H9 (cell line): Measurements from ENCODE around the gene SLC2A8. TPM values are rescaled to one million over a fixed set of nuclear protein-coding genes. Genes with fewer than 3 reads are reported as not detected.

Experiments used
- DNase-seq: peaks from one replicate; pipeline ENCODE4 v3.0.0-alpha.2; 2017
- H2AFZ ChIP-seq: one replicate; pipeline ENCODE4 v1.6.1; 2013; ENCODE audit warnings: mild to moderate bottlenecking, low read length, control low read depth, moderate library complexity
- H2AK5ac ChIP-seq: 2 replicates; pipeline ENCODE4 v1.6.1; 2013; ENCODE audit warnings: low read length, control low read depth, mixed read lengths; ENCODE audit not compliant: insufficient read length
- H2BK120ac ChIP-seq: one replicate; pipeline ENCODE4 v1.6.1; 2013; ENCODE audit warnings: low read depth, mild to moderate bottlenecking, low read length, control low read depth, inconsistent platforms; ENCODE audit not compliant: poor library complexity, severe bottlenecking
- H2BK12ac ChIP-seq: 2 replicates; pipeline ENCODE4 v1.6.1; 2013; ENCODE audit warnings: low read length, control low read depth, mixed read lengths, low read depth; ENCODE audit not compliant: insufficient read length
- H2BK15ac ChIP-seq: 2 replicates; pipeline ENCODE4 v1.6.1; 2013; ENCODE audit warnings: low read depth, low read length, control low read depth
- H2BK20ac ChIP-seq: one replicate; pipeline ENCODE4 v1.6.1; 2013; ENCODE audit warnings: low read depth, mild to moderate bottlenecking, low read length, control low read depth, inconsistent platforms; ENCODE audit not compliant: poor library complexity, severe bottlenecking
- H2BK5ac ChIP-seq: 2 replicates; pipeline ENCODE4 v1.6.1; 2013; ENCODE audit warnings: low read length, control low read depth, mixed read lengths; ENCODE audit not compliant: insufficient read length
- H3K14ac ChIP-seq: 2 replicates; pipeline ENCODE4 v1.6.1; 2013; ENCODE audit warnings: low read length, control low read depth; ENCODE audit not compliant: insufficient read depth
- H3K18ac ChIP-seq: 2 replicates; pipeline ENCODE4 v1.6.1; 2013; ENCODE audit warnings: low read depth, mild to moderate bottlenecking, mixed read lengths, low read length, control low read depth; ENCODE audit not compliant: insufficient read length
- H3K23ac ChIP-seq: 2 replicates; pipeline ENCODE4 v1.6.1; 2013; ENCODE audit warnings: low read length, control low read depth, mixed read lengths, low read depth; ENCODE audit not compliant: insufficient read length
- H3K23me2 ChIP-seq: 2 replicates; pipeline ENCODE4 v1.6.1; 2013; ENCODE audit warnings: low read depth, mild to moderate bottlenecking, mixed read lengths, low read length, control low read depth; ENCODE audit not compliant: insufficient read length, poor library complexity, severe bottlenecking
- H3K27ac ChIP-seq: 2 replicates; pipeline ENCODE4 v1.5.1; 2013; ENCODE audit warnings: low read length, control low read depth, mixed read lengths, low read depth; ENCODE audit not compliant: insufficient read length
- H3K27me3 ChIP-seq: 2 replicates; pipeline ENCODE4 v1.6.1; 2013; ENCODE audit warnings: low read length, control low read depth, inconsistent platforms; ENCODE audit not compliant: insufficient read depth
- H3K4ac ChIP-seq: 2 replicates; pipeline ENCODE4 v1.6.1; 2013; ENCODE audit warnings: low read depth, mild to moderate bottlenecking, control low read depth, inconsistent platforms, low read length, moderate library complexity
- H3K4me1 ChIP-seq: 2 replicates; pipeline ENCODE4 v1.6.1; 2013; ENCODE audit warnings: low read length, control low read depth, inconsistent platforms; ENCODE audit not compliant: insufficient read depth
- H3K4me2 ChIP-seq: 2 replicates; pipeline ENCODE4 v1.6.1; 2013; ENCODE audit warnings: low read length, control low read depth, mixed read lengths; ENCODE audit not compliant: insufficient read length, insufficient read depth
- H3K56ac ChIP-seq: 2 replicates; pipeline ENCODE4 v1.6.1; 2013; ENCODE audit warnings: low read depth, mild to moderate bottlenecking, mixed read lengths, low read length, control low read depth; ENCODE audit not compliant: insufficient read length
- H3K79me1 ChIP-seq: 2 replicates; pipeline ENCODE4 v1.6.1; 2013; ENCODE audit warnings: low read depth, mild to moderate bottlenecking, moderate library complexity, low read length, control low read depth, inconsistent platforms; ENCODE audit not compliant: insufficient read depth, poor library complexity, severe bottlenecking
- H3K79me2 ChIP-seq: 2 replicates; pipeline ENCODE4 v1.6.1; 2013; ENCODE audit warnings: low read length, control low read depth, inconsistent platforms; ENCODE audit not compliant: insufficient read depth
- H3K9ac ChIP-seq: 2 replicates; pipeline ENCODE4 v1.6.1; 2013; ENCODE audit warnings: low read length, control low read depth, mixed read lengths; ENCODE audit not compliant: insufficient read length; ENCODE audit errors: extremely low read depth
- H3K9me3 ChIP-seq: one replicate; pipeline ENCODE4 v1.6.1; 2013; ENCODE audit warnings: low read depth, low read length, inconsistent platforms; ENCODE audit not compliant: control insufficient read depth
- H3T11ph ChIP-seq: one replicate; pipeline ENCODE4 v1.6.1; 2013; ENCODE audit warnings: mild to moderate bottlenecking, low read length, control low read depth, inconsistent platforms
- H4K20me1 ChIP-seq: one replicate; pipeline ENCODE4 v1.6.1; 2013; ENCODE audit not compliant: control insufficient read depth, insufficient read length, insufficient read depth
- H4K5ac ChIP-seq: 2 replicates; pipeline ENCODE4 v1.6.1; 2013; ENCODE audit warnings: low read depth, mild to moderate bottlenecking, mixed read lengths, low read length, control low read depth; ENCODE audit not compliant: insufficient read length
- H4K8ac ChIP-seq: replicated peaks from 2 replicates; pipeline ENCODE4 v1.6.1; 2013; ENCODE audit warnings: low read length, control low read depth, mixed read lengths, low read depth; ENCODE audit not compliant: insufficient read length
- H4K91ac ChIP-seq: 2 replicates; pipeline ENCODE4 v1.6.1; 2013; ENCODE audit warnings: low read depth, mild to moderate bottlenecking, moderate library complexity, mixed read lengths, low read length, control low read depth; ENCODE audit not compliant: insufficient read length
- H3K27ac Mint-ChIP-seq, 3 experiments: 2 replicates in 2 of 3; 3 replicates in 1 of 3; pipeline ENCODE4 v1.8.0; 2020 to 2021; ENCODE audit warnings: mixed read lengths in 3 of 3, mild to moderate bottlenecking in 1 of 3, moderate library complexity in 1 of 3
- H3K27me3 Mint-ChIP-seq: 2 replicates; pipeline ENCODE4 v1.8.0; 2021; ENCODE audit warnings: low read depth, mild to moderate bottlenecking, moderate library complexity, mixed read lengths
- H3K36me3 Mint-ChIP-seq, 3 experiments: 2 replicates in 2 of 3; 3 replicates in 1 of 3; pipeline ENCODE4 v1.8.0; 2020 to 2021; ENCODE audit warnings: low read depth in 3 of 3, mixed read lengths in 3 of 3; ENCODE audit not compliant: insufficient read depth in 1 of 3
- H3K4me1 Mint-ChIP-seq, 2 experiments: 2 replicates each; pipeline ENCODE4 v1.8.0; 2020; ENCODE audit warnings: mixed read lengths in 2 of 2
- H3K4me3 Mint-ChIP-seq, 2 experiments: 2 replicates in 1 of 2; 3 replicates in 1 of 2; pipeline ENCODE4 v1.8.0; 2020 to 2021; ENCODE audit warnings: mild to moderate bottlenecking in 2 of 2, mixed read lengths in 2 of 2, moderate library complexity in 1 of 2
- H3K9me3 Mint-ChIP-seq, 2 experiments: 2 replicates in 1 of 2; 3 replicates in 1 of 2; pipeline ENCODE4 v1.8.0; 2020; ENCODE audit warnings: mild to moderate bottlenecking in 2 of 2, mixed read lengths in 2 of 2, moderate library complexity in 1 of 2
- CTCF ChIP-seq: fragments of 200-600 bp; sonication (generic); conservative IDR thresholded peaks from 3 replicates; pipeline ENCODE4 v1.8.0; 2021; ENCODE audit warnings: antibody characterized with exemption, mild to moderate bottlenecking
- WGBS: extraction: QIAGEN DNeasy Blood & Tissue Kit; methylation state at CpG from one replicate; pipeline ENCODE4 v1.1.7; 2013; ENCODE audit warnings: missing lambda C conversion rate, low lambda C conversion rate, mixed read lengths; ENCODE audit not compliant: insufficient read length; ENCODE audit errors: extremely low coverage; 5-methylcytosine and 5-hydroxymethylcytosine counted together
- total RNA-seq: library from RNA; stranded (reverse); gene quantifications from 2 replicates; pipeline ENCODE4 v1.2.1, GENCODE V29; 2021

SLC2A8 gene
- total RNA-seq, 1 experiment from 2014 or later, result 38.3 TPM

- H3K36me3 Mint-ChIP-seq, result peaks cover 71 to 88% (median 79%) of the 10 kb centered on the region in 3 experiments
- no peak overlapping the region for H3K23ac ChIP-seq
- no peak overlapping the region for H2BK15ac ChIP-seq
- H3K56ac ChIP-seq, result no peak overlapping the region
- peaks cover 20% of the 10 kb centered on the region; the same call in 1 of the 2 replicates for H3K79me2 ChIP-seq
- H3K4me1 ChIP-seq, result no peaks in the 10 kb centered on the region
- no peak overlapping the region; a peak in 1 of 5 replicates for H3K4me3 Mint-ChIP-seq
- H3K23me2 ChIP-seq, result peaks cover 12% of the 10 kb centered on the region
- no peak overlapping the region for H2BK5ac ChIP-seq
- H2BK12ac ChIP-seq, result no peak overlapping the region
- no peak for DNase-seq
- no peak overlapping the region for H3K4ac ChIP-seq
- H3T11ph ChIP-seq, result no peak overlapping the region
- H4K91ac ChIP-seq, result no peak overlapping the region
- peak overlapping the region in 2 of 3 experiments; percentile 87 to 99; a peak in 3 of 7 replicates for H3K27ac Mint-ChIP-seq
- no peak overlapping the region for H4K5ac ChIP-seq
- no peak overlapping the region for H2AK5ac ChIP-seq
- no peak for TF ChIP-seq CTCF
- WGBS, result no CpG with 5 or more reads among the region's 7 CpGs
- no peak overlapping the region for H3K4me2 ChIP-seq
- H3K14ac ChIP-seq, result no peak overlapping the region
- no peak overlapping the region for H2BK120ac ChIP-seq
- no peaks in the 10 kb centered on the region for H4K20me1 ChIP-seq
- peaks cover 21 to 24% of the 10 kb centered on the region in 2 experiments for H3K4me1 Mint-ChIP-seq
- no peak overlapping the region for H2BK20ac ChIP-seq
- no peak overlapping the region for H3K9ac ChIP-seq
- H3K9me3 Mint-ChIP-seq, result peaks cover 0 to 4% of the 10 kb centered on the region in 2 experiments; a peak in 4 of 5 replicates
- H4K8ac ChIP-seq, result no peak overlapping the region
- H3K27me3 Mint-ChIP-seq, result peaks cover 2% of the 10 kb centered on the region
- no peaks in the 10 kb centered on the region for H3K27me3 ChIP-seq
- H2AFZ ChIP-seq, result no peak overlapping the region
- H3K9me3 ChIP-seq, result no peaks in the 10 kb centered on the region
- peak overlapping the region; percentile 4 for H3K27ac ChIP-seq
- no peaks in the 10 kb centered on the region for H3K79me1 ChIP-seq
- H3K18ac ChIP-seq, result no peak overlapping the region
Observed at GRCh38 chr9:127446713-127447415, 49.9 kb downstream of the SLC2A8 start.
